Measurements from ENCODE around the gene RNF17. TPM values are rescaled to one million over a fixed set of nuclear protein-coding genes. Genes with fewer than 3 reads are reported as not detected.
A peak's percentile ranks its signal among the peaks of the same experiment; 100 is the strongest.
"Not testable (repeated sequence)": the region's sequence is repeated elsewhere in the genome, so short reads cannot be mapped to it uniquely, and the experiment has no call there.

RNF17 gene
- total and polyA plus RNA-seq, 2 donors (not counting 1 experiment from before 2014, with no cell fraction given), result not detected

GRCh38 chr13:24727731-24728601 lies 36.0 kb upstream of the RNF17 start:
- Histone ChIP-seq H3K36me3 (ENCODE audit: control insufficient read depth, insufficient read depth, low read length) (no peaks in the 10 kb centered on the region), H3K4me3 (replicated peaks in 1 of 4; ENCODE audit: control extremely low read depth in 1 of 4, insufficient read depth in 1 of 4, low read depth in 3 of 4, low read length in 4 of 4) (no peak overlapping the region), H3K27me3 (ENCODE audit: control insufficient read depth, insufficient read depth, low read length) (peaks cover 4% of the 10 kb centered on the region), H3K9me3 (ENCODE audit: control insufficient read depth, insufficient read depth, low read depth, low read length) (no peaks in the 10 kb centered on the region), H2AFZ (ENCODE audit: low read length) (no peak overlapping the region), H3K9ac (ENCODE audit: insufficient read depth, low read length) (no peak overlapping the region), H3K4me2 (ENCODE audit: extremely low read depth, insufficient read depth, low read length) (no peak overlapping the region), H4K20me1 (ENCODE audit: control insufficient read depth, extremely low read depth, insufficient read depth, low read length) (peaks cover 2% of the 10 kb centered on the region), H3K27ac (ENCODE audit: insufficient read depth, low read length) (no peak overlapping the region), H3K79me2 (ENCODE audit: control insufficient read depth, insufficient read depth, low read length) (no peaks in the 10 kb centered on the region), H3K4me1 (ENCODE audit: control insufficient read depth, extremely low read depth, insufficient read depth, low read length) (no peaks in the 10 kb centered on the region)
- peak; percentile 80 to 81 for TF ChIP-seq CTCF (conservative IDR thresholded peaks at IDR 0.05 in 1 of 2, IDR thresholded peaks at IDR 0.05 in 1 of 2; ENCODE audit: low read depth in 1 of 2, low read length in 2 of 2)
- no peak for TF ChIP-seq EZH2 (IDR thresholded peaks at IDR 0.05; ENCODE audit: low read length, missing control alignments)
- DNase-seq (ENCODE audit: low read depth in 2 of 2), result peak; percentile 74 to 88

GRCh38 chr13:24730873-24731567 lies 32.9 kb upstream of the RNF17 start:
- DNase-seq (ENCODE audit: low read depth in 2 of 2); H3K4me3 ChIP-seq (replicated peaks in 1 of 4; ENCODE audit: control extremely low read depth in 1 of 4, insufficient read depth in 1 of 4, low read depth in 3 of 4, low read length in 4 of 4): not testable (repeated sequence)

GRCh38 chr13:24734950-24735349 lies 29.0 kb upstream of the RNF17 start:
- H3K4me1 ChIP-seq (ENCODE audit: control insufficient read depth, extremely low read depth, insufficient read depth, low read length), result no peaks in the 10 kb centered on the region
- H3K79me2 ChIP-seq (ENCODE audit: control insufficient read depth, insufficient read depth, low read length), result no peaks in the 10 kb centered on the region
- no peak for DNase-seq (ENCODE audit: low read depth in 2 of 2)
- no peaks in the 10 kb centered on the region for H3K9me3 ChIP-seq (ENCODE audit: control insufficient read depth, insufficient read depth, low read depth, low read length)
- H3K4me3 ChIP-seq (replicated peaks in 1 of 4; ENCODE audit: control extremely low read depth in 1 of 4, insufficient read depth in 1 of 4, low read depth in 3 of 4, low read length in 4 of 4), result no peak overlapping the region
- H3K9ac ChIP-seq (ENCODE audit: insufficient read depth, low read length), result no peak overlapping the region
- H2AFZ ChIP-seq (ENCODE audit: low read length), result no peak overlapping the region
- no peaks in the 10 kb centered on the region for H3K27me3 ChIP-seq (ENCODE audit: control insufficient read depth, insufficient read depth, low read length)
- H3K36me3 ChIP-seq (ENCODE audit: control insufficient read depth, insufficient read depth, low read length), result no peaks in the 10 kb centered on the region
- TF ChIP-seq EZH2 (IDR thresholded peaks at IDR 0.05; ENCODE audit: low read length, missing control alignments) (no peak), CTCF (conservative IDR thresholded peaks at IDR 0.05 in 1 of 2, IDR thresholded peaks at IDR 0.05 in 1 of 2; ENCODE audit: low read depth in 1 of 2, low read length in 2 of 2) (no peak)
- no peak overlapping the region for H3K27ac ChIP-seq (ENCODE audit: insufficient read depth, low read length)
- no peak overlapping the region for H3K4me2 ChIP-seq (ENCODE audit: extremely low read depth, insufficient read depth, low read length)
- H4K20me1 ChIP-seq (ENCODE audit: control insufficient read depth, extremely low read depth, insufficient read depth, low read length), result no peaks in the 10 kb centered on the region

More at GRCh38 chr13:24730873-24731567, 32.9 kb upstream of the RNF17 start:
- not testable (repeated sequence) for H3K4me2 ChIP-seq (ENCODE audit: extremely low read depth, insufficient read depth, low read length); H3K4me1 ChIP-seq (ENCODE audit: control insufficient read depth, extremely low read depth, insufficient read depth, low read length); H3K9me3 ChIP-seq (ENCODE audit: control insufficient read depth, insufficient read depth, low read depth, low read length); H3K79me2 ChIP-seq (ENCODE audit: control insufficient read depth, insufficient read depth, low read length); H2AFZ ChIP-seq (ENCODE audit: low read length); H3K36me3 ChIP-seq (ENCODE audit: control insufficient read depth, insufficient read depth, low read length); H3K27me3 ChIP-seq (ENCODE audit: control insufficient read depth, insufficient read depth, low read length); H4K20me1 ChIP-seq (ENCODE audit: control insufficient read depth, extremely low read depth, insufficient read depth, low read length); H3K27ac ChIP-seq (ENCODE audit: insufficient read depth, low read length); H3K9ac ChIP-seq (ENCODE audit: insufficient read depth, low read length)
